NCI-H1436 (cell line): Measurements from ENCODE around the gene ASPG.
A peak's percentile ranks its signal among the peaks of the same experiment; 100 is the strongest.

Source experiments
- DNase-seq: peaks from one replicate; lab custom pipeline; 2025; lab: John Stamatoyannopoulos, UW

ASPG gene

GRCh38 chr14:104075530-104076151 is 9.9 kb upstream of the ASPG start:
- DNase-seq: no peak

- no peak for DNase-seq
These were observed 8.8 kb upstream of the ASPG start for GRCh38 chr14:104076743-104077142.

GRCh38 chr14:104078031-104078455 is 7.5 kb upstream of the ASPG start:
- DNase-seq: peak; percentile 80

GRCh38 chr14:104080376-104081260 is 4.9 kb upstream of the ASPG start:
- DNase-seq: no peak

- DNase-seq: no peak
These were observed 4.2 kb upstream of the ASPG start for GRCh38 chr14:104081261-104081835.

GRCh38 chr14:104081951-104082464 is 3.5 kb upstream of the ASPG start:
- no peak for DNase-seq

- no peak for DNase-seq
These were observed 2.7 kb upstream of the ASPG start for GRCh38 chr14:104082807-104083206.

- no peak for DNase-seq
These were observed 1.1 kb upstream of the ASPG start for GRCh38 chr14:104084251-104085002.

- DNase-seq: no peak
These were observed 345 bp downstream of the ASPG start for GRCh38 chr14:104085889-104086201.

GRCh38 chr14:104086210-104086660 is 735 bp downstream of the ASPG start:
- DNase-seq: no peak

- no peak for DNase-seq
These were observed 1.4 kb downstream of the ASPG start for GRCh38 chr14:104086661-104087461.

- DNase-seq: no peak
These were observed 2.0 kb downstream of the ASPG start for GRCh38 chr14:104087505-104087904.

GRCh38 chr14:104087981-104088850 is 2.7 kb downstream of the ASPG start:
- DNase-seq: no peak

GRCh38 chr14:104090071-104090748 is 4.7 kb downstream of the ASPG start:
- DNase-seq: no peak

- no peak for DNase-seq
These were observed 5.8 kb downstream of the ASPG start for GRCh38 chr14:104091061-104091926.

- DNase-seq: no peak
These were observed 6.6 kb downstream of the ASPG start for GRCh38 chr14:104091927-104092771.

- no peak for DNase-seq
These were observed 7.4 kb downstream of the ASPG start for GRCh38 chr14:104092931-104093365.
